ENCODE measurements around the gene SFT2D2.
A peak's percentile ranks its signal among the peaks of the same experiment; 100 is the strongest.

Gene SFT2D2

DNA sequence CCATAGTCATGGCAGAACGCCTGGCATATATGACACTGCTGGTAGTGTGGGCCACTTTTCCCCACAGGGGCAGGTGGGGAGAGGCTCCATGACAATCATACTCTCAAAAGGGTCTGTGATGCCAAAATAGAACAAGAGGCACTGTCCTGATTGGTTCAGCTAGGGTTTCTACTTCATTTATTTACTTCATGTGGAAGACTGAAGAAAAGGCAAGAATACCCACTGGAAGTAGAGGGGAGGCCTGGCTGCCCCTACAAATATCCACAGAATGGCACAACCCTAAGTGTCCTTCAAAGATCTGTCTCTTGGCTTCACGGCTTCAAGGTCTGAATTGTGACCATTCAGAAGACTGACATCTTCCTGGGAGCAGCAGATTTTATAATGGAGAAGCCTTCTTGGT is 4.5 kb upstream of the SFT2D2 start:
- TF ChIP-seq EZH2 (optimal IDR thresholded peaks at IDR 0.05; ENCODE audit: low read depth, low read length) (no peak), EZH2phosphoT487 (IDR thresholded peaks at IDR 0.05; ENCODE audit: low read length) (no peak)
- TF ChIP-seq, protein P1, sequence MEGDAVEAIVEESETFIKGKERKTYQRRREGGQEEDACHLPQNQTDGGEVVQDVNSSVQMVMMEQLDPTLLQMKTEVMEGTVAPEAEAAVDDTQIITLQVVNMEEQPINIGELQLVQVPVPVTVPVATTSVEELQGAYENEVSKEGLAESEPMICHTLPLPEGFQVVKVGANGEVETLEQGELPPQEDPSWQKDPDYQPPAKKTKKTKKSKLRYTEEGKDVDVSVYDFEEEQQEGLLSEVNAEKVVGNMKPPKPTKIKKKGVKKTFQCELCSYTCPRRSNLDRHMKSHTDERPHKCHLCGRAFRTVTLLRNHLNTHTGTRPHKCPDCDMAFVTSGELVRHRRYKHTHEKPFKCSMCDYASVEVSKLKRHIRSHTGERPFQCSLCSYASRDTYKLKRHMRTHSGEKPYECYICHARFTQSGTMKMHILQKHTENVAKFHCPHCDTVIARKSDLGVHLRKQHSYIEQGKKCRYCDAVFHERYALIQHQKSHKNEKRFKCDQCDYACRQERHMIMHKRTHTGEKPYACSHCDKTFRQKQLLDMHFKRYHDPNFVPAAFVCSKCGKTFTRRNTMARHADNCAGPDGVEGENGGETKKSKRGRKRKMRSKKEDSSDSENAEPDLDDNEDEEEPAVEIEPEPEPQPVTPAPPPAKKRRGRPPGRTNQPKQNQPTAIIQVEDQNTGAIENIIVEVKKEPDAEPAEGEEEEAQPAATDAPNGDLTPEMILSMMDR (IDR thresholded peaks at IDR 0.05; ENCODE audit: low read length): no peak
- H3K9me2 ChIP-seq (replicated peaks; ENCODE audit: insufficient read depth, low read length): no peaks in the 10 kb centered on the region
- H3K9ac ChIP-seq (ENCODE audit: low read length): no peak overlapping the region
- peaks cover 15% of the 10 kb centered on the region for H3K4me1 ChIP-seq (ENCODE audit: low read length)
- peaks cover 4% of the 10 kb centered on the region for H3K79me2 ChIP-seq (ENCODE audit: low read length)
- no peak overlapping the region for H3K4me3 ChIP-seq (ENCODE audit: low read length)
- H2AFZ ChIP-seq (ENCODE audit: low read length): no peak overlapping the region
- no peaks in the 10 kb centered on the region for H4K20me1 ChIP-seq (ENCODE audit: insufficient read depth, low read length)
- H3K27ac ChIP-seq (ENCODE audit: low read length): no peak overlapping the region
- no peaks in the 10 kb centered on the region for H3K27me3 ChIP-seq (replicated peaks; ENCODE audit: insufficient read depth, low read length)
- H3F3A ChIP-seq (ENCODE audit: insufficient read depth, low read length): no peaks in the 10 kb centered on the region
- no peaks in the 10 kb centered on the region for H3K9me3 ChIP-seq (replicated peaks; ENCODE audit: insufficient read depth, low read length)
- H3K4me2 ChIP-seq (ENCODE audit: low read depth, low read length): no peak overlapping the region
- H3K36me3 ChIP-seq (replicated peaks; ENCODE audit: insufficient read depth, low read length): no peaks in the 10 kb centered on the region
- DNase-seq: no peak

DNA sequence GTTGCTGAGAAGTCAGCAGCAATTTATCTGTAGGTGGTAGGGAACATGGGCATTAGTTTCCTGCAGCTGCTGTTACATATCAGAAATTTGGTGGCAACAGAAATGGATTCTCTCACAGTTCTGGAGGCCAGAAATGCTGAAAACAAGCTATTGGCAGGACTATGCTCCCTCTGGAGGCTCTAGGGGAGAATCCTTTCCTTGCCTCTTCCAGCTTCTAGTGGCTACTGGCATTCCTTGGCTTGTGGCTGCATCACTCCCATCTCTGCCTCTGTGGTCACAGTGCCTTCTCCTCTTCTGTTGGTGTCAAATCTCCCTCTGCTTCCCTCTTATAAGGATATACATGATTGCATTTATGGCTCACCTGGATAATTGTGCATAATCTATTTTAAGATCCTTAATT is 2.5 kb upstream of the SFT2D2 start:
- Histone ChIP-seq H3K4me3 (ENCODE audit: low read length) (no peak overlapping the region), H3K4me1 (ENCODE audit: low read length) (peaks cover 25% of the 10 kb centered on the region), H3K4me2 (ENCODE audit: low read depth, low read length) (no peak overlapping the region), H3K9ac (ENCODE audit: low read length) (no peak overlapping the region), H3K79me2 (ENCODE audit: low read length) (peaks cover 24% of the 10 kb centered on the region), H2AFZ (ENCODE audit: low read length) (no peak overlapping the region), H3K9me3 (replicated peaks; ENCODE audit: insufficient read depth, low read length) (no peaks in the 10 kb centered on the region), H4K20me1 (ENCODE audit: insufficient read depth, low read length) (peaks cover 6% of the 10 kb centered on the region), H3F3A (ENCODE audit: insufficient read depth, low read length) (peaks cover 9% of the 10 kb centered on the region; the same call in 1 of the 2 replicates), H3K27me3 (replicated peaks; ENCODE audit: insufficient read depth, low read length) (no peaks in the 10 kb centered on the region), H3K27ac (ENCODE audit: low read length) (no peak overlapping the region), H3K9me2 (replicated peaks; ENCODE audit: insufficient read depth, low read length) (no peaks in the 10 kb centered on the region), H3K36me3 (replicated peaks; ENCODE audit: insufficient read depth, low read length) (no peaks in the 10 kb centered on the region)
- TF ChIP-seq, protein P1 (IDR thresholded peaks at IDR 0.05; ENCODE audit: low read length): no peak
- TF ChIP-seq EZH2phosphoT487 (IDR thresholded peaks at IDR 0.05; ENCODE audit: low read length) (no peak), EZH2 (optimal IDR thresholded peaks at IDR 0.05; ENCODE audit: low read depth, low read length) (no peak)
- DNase-seq: no peak

DNA sequence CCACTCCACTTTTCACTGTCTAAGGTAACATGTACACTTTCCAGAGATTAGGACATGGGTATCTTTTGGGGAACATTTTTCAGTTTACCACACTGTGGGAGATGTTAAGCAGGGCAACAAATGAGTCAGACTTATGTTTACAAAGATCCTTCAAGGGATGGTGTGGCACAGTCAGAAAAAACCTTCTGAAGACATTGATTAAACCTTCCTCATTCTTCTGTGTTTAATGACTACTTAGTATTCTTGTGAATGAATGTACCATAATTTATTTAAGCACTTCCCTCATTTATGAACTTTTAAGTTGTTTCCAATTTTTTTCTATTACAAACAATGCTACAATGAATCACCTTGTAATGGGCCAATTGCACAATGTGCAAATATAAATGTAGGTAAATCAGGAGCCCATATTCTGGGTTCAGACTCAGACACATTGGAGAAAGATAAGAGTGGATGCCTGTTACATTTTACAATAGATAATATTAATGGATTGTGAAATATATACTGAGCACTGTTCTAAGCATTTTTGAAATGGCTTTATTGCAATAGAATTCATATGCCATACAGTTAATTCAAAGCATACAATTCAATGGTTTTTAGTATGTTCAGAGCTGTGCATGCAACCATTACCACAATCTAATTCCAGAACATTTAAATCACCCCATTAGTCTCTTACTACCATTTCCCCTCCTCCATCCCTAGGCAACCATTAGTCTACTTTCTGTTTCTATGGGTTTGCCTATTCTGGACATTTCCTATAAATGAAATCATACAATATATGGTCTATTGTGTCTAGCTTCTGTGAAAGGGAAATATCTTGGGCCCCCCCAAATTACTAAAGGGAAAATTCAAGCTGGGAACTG is 1.9 kb upstream of the SFT2D2 start:
- peaks cover 30% of the 10 kb centered on the region for H3K79me2 ChIP-seq (ENCODE audit: low read length)
- no peak overlapping the region for H3K4me2 ChIP-seq (ENCODE audit: low read depth, low read length)
- no peaks in the 10 kb centered on the region for H3K36me3 ChIP-seq (replicated peaks; ENCODE audit: insufficient read depth, low read length)
- H3K27ac ChIP-seq (ENCODE audit: low read length): no peak overlapping the region
- H3K27me3 ChIP-seq (replicated peaks; ENCODE audit: insufficient read depth, low read length): no peaks in the 10 kb centered on the region
- H3F3A ChIP-seq (ENCODE audit: insufficient read depth, low read length): peaks cover 9% of the 10 kb centered on the region; the same call in 1 of the 2 replicates
- no peak for DNase-seq
- H3K9me2 ChIP-seq (replicated peaks; ENCODE audit: insufficient read depth, low read length): no peaks in the 10 kb centered on the region
- peaks cover 6% of the 10 kb centered on the region for H4K20me1 ChIP-seq (ENCODE audit: insufficient read depth, low read length)
- H3K9me3 ChIP-seq (replicated peaks; ENCODE audit: insufficient read depth, low read length): no peaks in the 10 kb centered on the region
- no peak overlapping the region for H3K9ac ChIP-seq (ENCODE audit: low read length)
- no peak overlapping the region for H3K4me3 ChIP-seq (ENCODE audit: low read length)
- H2AFZ ChIP-seq (ENCODE audit: low read length): no peak overlapping the region
- H3K4me1 ChIP-seq (ENCODE audit: low read length): peaks cover 30% of the 10 kb centered on the region
- no peak for TF ChIP-seq EZH2phosphoT487 (IDR thresholded peaks at IDR 0.05; ENCODE audit: low read length)

DNA sequence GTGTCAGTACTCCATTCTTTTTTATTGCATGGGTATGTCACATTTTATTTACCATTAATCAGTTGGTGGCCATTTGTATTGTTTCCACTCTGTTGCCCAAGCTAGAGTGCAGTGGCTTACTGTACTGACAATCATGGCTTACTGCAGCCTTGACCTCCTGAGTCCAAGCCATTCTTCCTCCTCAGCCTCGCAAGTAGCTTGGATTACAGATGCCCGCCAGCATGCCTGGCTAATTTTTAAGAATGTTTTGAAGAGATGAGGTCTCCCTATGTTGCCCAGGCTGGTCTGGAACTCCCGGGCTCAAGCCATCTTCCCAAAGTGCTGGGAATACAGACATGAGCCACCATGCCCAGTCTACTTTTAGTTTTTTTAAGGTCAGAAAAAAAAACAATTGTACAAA is 813 bp upstream of the SFT2D2 start:
- Histone ChIP-seq H3K4me3 (ENCODE audit: low read length) (peak overlapping the region; percentile 88), H3K27ac (ENCODE audit: low read length) (no peak overlapping the region), H4K20me1 (ENCODE audit: insufficient read depth, low read length) (peaks cover 6% of the 10 kb centered on the region), H2AFZ (ENCODE audit: low read length) (peak overlapping the region; percentile 88), H3K4me1 (ENCODE audit: low read length) (peaks cover 30% of the 10 kb centered on the region), H3F3A (ENCODE audit: insufficient read depth, low read length) (peaks cover 9% of the 10 kb centered on the region; the same call in 1 of the 2 replicates), H3K79me2 (ENCODE audit: low read length) (peaks cover 41% of the 10 kb centered on the region), H3K27me3 (replicated peaks; ENCODE audit: insufficient read depth, low read length) (no peaks in the 10 kb centered on the region), H3K9me2 (replicated peaks; ENCODE audit: insufficient read depth, low read length) (no peaks in the 10 kb centered on the region), H3K9ac (ENCODE audit: low read length) (no peak overlapping the region; the same call in 1 of the 2 replicates), H3K36me3 (replicated peaks; ENCODE audit: insufficient read depth, low read length) (no peaks in the 10 kb centered on the region), H3K9me3 (replicated peaks; ENCODE audit: insufficient read depth, low read length) (no peaks in the 10 kb centered on the region), H3K4me2 (ENCODE audit: low read depth, low read length) (peak overlapping the region; percentile 85)
- TF ChIP-seq EZH2phosphoT487 (IDR thresholded peaks at IDR 0.05; ENCODE audit: low read length): no peak
- TF ChIP-seq EZH2 (optimal IDR thresholded peaks at IDR 0.05; ENCODE audit: low read depth, low read length): no peak
- TF ChIP-seq, protein P1 (IDR thresholded peaks at IDR 0.05; ENCODE audit: low read length): no peak
- DNase-seq: no peak
